Panc1 (cell line): ENCODE measurements around the gene TECR.

Experiments
- CTCF ChIP-seq: fragments of 450-650 bp; IDR thresholded peaks from 2 replicates; pipeline ENCODE4 v1.5.1; 2017; ENCODE audit warnings: mild to moderate bottlenecking
- POLR2AphosphoS5 ChIP-seq: IDR thresholded peaks from 2 replicates; pipeline ENCODE4 v1.6.1; 2012; ENCODE audit warnings: mild to moderate bottlenecking, low read depth, low read length, moderate library complexity

GRCh38 chr19:14553939-14554243 is 24.5 kb downstream of the TECR start:
- TF ChIP-seq CTCF (no peak), POLR2AphosphoS5 (no peak)
